Endothelial cell of umbilical vein (primary cell): Measurements from ENCODE around the gene SMYD4. TPM values are rescaled to one million over a fixed set of nuclear protein-coding genes. Genes with fewer than 3 reads are reported as not detected.

ENCODE experiments used
- BruUV-seq: library from RNA; stranded (reverse); fragments of 400-500 nt; replicated peaks from 2 replicates; lab custom pipeline; 2021; lab: Mats Ljungman, UMichigan
- CTCF ChIA-PET: fragments of 300-600, 350-600 bp; sonication (Branson Sonifier 250); formaldehyde crosslinking; loops from one replicate; lab custom pipeline; 2021; ENCODE audit warnings: antibody characterized with exemption, inconsistent platforms; lab: Charles Lee
- POLR2A ChIA-PET: fragments of 300-600, 350-600 bp; sonication (Branson Sonifier 250); formaldehyde crosslinking; loops from one replicate; lab custom pipeline; 2021; ENCODE audit warnings: antibody characterized with exemption, inconsistent platforms; lab: Charles Lee
- DNase-seq: peaks from one replicate; pipeline ENCODE4 v3.0.0-alpha.2; 2011; ENCODE audit warnings: low read depth, low spot score
- FAIRE-seq: peaks from 2 replicates; lab custom pipeline; 2011; peaks lifted over from hg19 to GRCh38; lab: Jason Lieb, UNC
- H2AFZ ChIP-seq: 2 replicates; pipeline ENCODE4 v1.6.0; 2012; ENCODE audit warnings: low read depth, low read length, control low read depth, inconsistent platforms
- H3K27ac ChIP-seq: 2 replicates; pipeline ENCODE4 v1.5.1; 2011; ENCODE audit warnings: low read depth, mild to moderate bottlenecking, control low read depth, low read length, moderate library complexity; ENCODE audit not compliant: insufficient read depth
- H3K27me3 ChIP-seq, 2 experiments: 2 replicates each; pipeline versions ENCODE4 v1.6.0 to v1.6.1; 2011; ENCODE audit warnings: low read length in 2 of 2, mixed read lengths in 1 of 2; ENCODE audit not compliant: control insufficient read depth in 2 of 2, insufficient read depth in 2 of 2
- H3K36me3 ChIP-seq, 2 experiments: 2 replicates in 1 of 2; 3 replicates in 1 of 2; pipeline ENCODE4 v1.5.1; 2011; ENCODE audit warnings: low read length in 2 of 2, mild to moderate bottlenecking in 1 of 2, moderate library complexity in 1 of 2; ENCODE audit not compliant: control insufficient read depth in 2 of 2, insufficient read depth in 2 of 2; ENCODE audit errors: extremely low read depth in 1 of 2
- H3K4me1 ChIP-seq: 3 replicates; pipeline ENCODE4 v1.5.1; 2011; ENCODE audit warnings: mild to moderate bottlenecking, low read length; ENCODE audit not compliant: control insufficient read depth, insufficient read depth; ENCODE audit errors: extremely low read depth
- H3K4me2 ChIP-seq: 2 replicates; pipeline ENCODE4 v1.6.1; 2011; ENCODE audit warnings: low read length, control low read depth, mixed read lengths; ENCODE audit not compliant: insufficient read depth
- H3K4me3 ChIP-seq, 3 experiments: fragments of 200-600 bp in 1 of 3; sonication (generic), shearing (Covaris generic) in 1 of 3; replicated peaks in 1 of 3; 2 replicates each; pipeline ENCODE4 v1.5.1; 2011 to 2016; ENCODE audit warnings: control low read depth in 3 of 3, low read length in 3 of 3, mild to moderate bottlenecking in 2 of 3, inconsistent platforms in 1 of 3, low read depth in 1 of 3, moderate library complexity in 1 of 3; ENCODE audit not compliant: insufficient read depth in 1 of 3
- H3K79me2 ChIP-seq: 2 replicates; pipeline ENCODE4 v1.6.0; 2012; ENCODE audit warnings: low read length, inconsistent platforms; ENCODE audit not compliant: control insufficient read depth, insufficient read depth
- H3K9ac ChIP-seq: replicated peaks from 2 replicates; pipeline ENCODE3; 2011; ENCODE audit warnings: low read length, control low read depth; ENCODE audit not compliant: insufficient read depth; ENCODE audit errors: extremely low read depth
- H3K9me1 ChIP-seq: replicated peaks from 3 replicates; pipeline ENCODE4 v1.6.0; 2011; ENCODE audit warnings: mild to moderate bottlenecking, low read length; ENCODE audit not compliant: control insufficient read depth, insufficient read depth; ENCODE audit errors: extremely low read depth
- H3K9me3 ChIP-seq: replicated peaks from 2 replicates; pipeline ENCODE4 v1.5.1; 2012; ENCODE audit warnings: low read length, inconsistent platforms; ENCODE audit not compliant: control insufficient read depth, insufficient read depth
- H4K20me1 ChIP-seq: replicated peaks from 2 replicates; pipeline ENCODE3; 2011; ENCODE audit warnings: mild to moderate bottlenecking, low read length; ENCODE audit not compliant: control insufficient read depth, insufficient read depth; ENCODE audit errors: extremely low read depth
- CTCF ChIP-seq, 2 donors: IDR thresholded peaks; 1 replicate in 1 of 2; 2 replicates in 1 of 2; pipeline ENCODE4 v1.5.1; 2011; ENCODE audit warnings: low read length in 2 of 2, mild to moderate bottlenecking in 2 of 2, moderate library complexity in 2 of 2, control low read depth in 1 of 2, inconsistent platforms in 1 of 2, low read depth in 1 of 2; ENCODE audit not compliant: insufficient read depth in 1 of 2; ENCODE audit errors: extremely low read depth in 1 of 2
- EZH2 ChIP-seq: IDR thresholded peaks from 2 replicates; pipeline ENCODE4 v1.6.1; 2012; ENCODE audit warnings: borderline replicate concordance, low read depth, mild to moderate bottlenecking, moderate library complexity, low read length, inconsistent platforms; ENCODE audit not compliant: severe bottlenecking
- JUN ChIP-seq: IDR thresholded peaks from 2 replicates; pipeline ENCODE4 v1.6.1; 2011; ENCODE audit warnings: borderline replicate concordance, low read depth; ENCODE audit not compliant: insufficient read length, insufficient read depth
- MAX ChIP-seq: IDR thresholded peaks from 2 replicates; pipeline ENCODE4 v1.6.1; 2011; ENCODE audit not compliant: insufficient read depth, insufficient read length
- MYC ChIP-seq: IDR thresholded peaks from one replicate; pipeline ENCODE4 v1.6.1; 2011; ENCODE audit warnings: mild to moderate bottlenecking, low read depth, low read length
- POLR2A ChIP-seq: IDR thresholded peaks from 2 replicates; pipeline ENCODE4 v1.6.1; 2012; ENCODE audit warnings: low read depth, mild to moderate bottlenecking, control low read depth, low read length
- POLR2AphosphoS5 ChIP-seq: IDR thresholded peaks from 2 replicates; pipeline ENCODE4 v1.6.1; 2012; ENCODE audit warnings: low read depth, mild to moderate bottlenecking, control low read depth, low read length, moderate library complexity; ENCODE audit not compliant: insufficient read depth
- dilution Hi-C: fragments of 300-500 bp; cut with MboI; formaldehyde crosslinking; loops from one replicate; pipeline ENCODE4 v1.15.0; 2019; ENCODE audit warnings: low sequenced_read_pairs; ENCODE audit not compliant: extremely low pct_ligation_motif_present
- intact Hi-C: fragments of 100-400 bp; cut with micrococcal nuclease; formaldehyde crosslinking; loops from one replicate; pipeline ENCODE4 v1.10.0; 2022
- polyA plus RNA-seq, 4 experiments: library from polyadenylated mRNA; depleted of rRNA in 3 of 4; stranded (reverse) in 3 of 4; unstranded in 1 of 4; fragments of >200 nt; gene quantifications; 2 replicates each; pipeline versions ENCODE4 v1.2.1 to v1.2.3, GENCODE V29; 2011 to 2012; ENCODE audit warnings: missing spikeins in 1 of 4
- total RNA-seq: library from RNA; stranded (reverse); gene quantifications from 2 replicates; pipeline ENCODE4 v1.2.3, GENCODE V29; 2021

SMYD4 gene
- total and polyA plus RNA-seq, 2 donors (not counting 3 experiments of a cell fraction or from before 2014, with no cell fraction given) = 6.0 to 14.6 TPM

GRCh38 chr17:1868090-1868489, 38.4 kb upstream of the SMYD4 start:
- H3K27me3 ChIP-seq = no peaks in the 10 kb centered on the region
- FAIRE-seq (no peak), DNase-seq (no peak)
- dilution Hi-C loops = no loop called here
- no peak overlapping the region for H2AFZ ChIP-seq
- peaks cover 0 to 2% of the 10 kb centered on the region in 2 experiments for H3K36me3 ChIP-seq
- no peak overlapping the region for H3K9ac ChIP-seq
- H3K9me1 ChIP-seq = no peaks in the 10 kb centered on the region
- ChIA-PET POLR2A (no interaction called here), CTCF (interaction anchor here (1.3 to 1.5 kb wide), 2 partner anchors 9 to 147 kb away, joined by 3 read pairs; no protein-coding TSS in a partner anchor)
- H3K27ac ChIP-seq = no peak overlapping the region
- H3K9me3 ChIP-seq = no peaks in the 10 kb centered on the region
- no peaks in the 10 kb centered on the region for H4K20me1 ChIP-seq
- no peak overlapping the region for H3K4me2 ChIP-seq
- intact Hi-C loops = loop anchor here (5.0 kb wide), 1 partner anchor 151 kb away; no protein-coding TSS in a partner anchor
- H3K4me3 ChIP-seq = no peak overlapping the region
- BruUV-seq = no TSS peak
- peaks cover 5% of the 10 kb centered on the region for H3K4me1 ChIP-seq
- no peak for TF ChIP-seq POLR2A
- TF ChIP-seq CTCF (IDR thresholded peaks at IDR 0.05; ENCODE audit: extremely low read depth in 1 of 2, insufficient read depth in 1 of 2, low read depth in 1 of 2, low read length in 2 of 2) = no peak
- TF ChIP-seq EZH2 = no peak
- no peak for TF ChIP-seq MYC
- no peak for TF ChIP-seq POLR2AphosphoS5
- TF ChIP-seq MAX = no peak
- no peak for TF ChIP-seq JUN
- H3K79me2 ChIP-seq = no peaks in the 10 kb centered on the region
